ENCODE data around the gene ZEB2. TPM values are rescaled to one million over a fixed set of nuclear protein-coding genes. Genes with fewer than 3 reads are reported as not detected.

ZEB2 gene
- total and polyA plus RNA-seq, 2 of the 8 experiments (the other 6 are each of a cell fraction or from before 2014, with no cell fraction given), result 0.38 TPM; not detected in 1

DNA sequence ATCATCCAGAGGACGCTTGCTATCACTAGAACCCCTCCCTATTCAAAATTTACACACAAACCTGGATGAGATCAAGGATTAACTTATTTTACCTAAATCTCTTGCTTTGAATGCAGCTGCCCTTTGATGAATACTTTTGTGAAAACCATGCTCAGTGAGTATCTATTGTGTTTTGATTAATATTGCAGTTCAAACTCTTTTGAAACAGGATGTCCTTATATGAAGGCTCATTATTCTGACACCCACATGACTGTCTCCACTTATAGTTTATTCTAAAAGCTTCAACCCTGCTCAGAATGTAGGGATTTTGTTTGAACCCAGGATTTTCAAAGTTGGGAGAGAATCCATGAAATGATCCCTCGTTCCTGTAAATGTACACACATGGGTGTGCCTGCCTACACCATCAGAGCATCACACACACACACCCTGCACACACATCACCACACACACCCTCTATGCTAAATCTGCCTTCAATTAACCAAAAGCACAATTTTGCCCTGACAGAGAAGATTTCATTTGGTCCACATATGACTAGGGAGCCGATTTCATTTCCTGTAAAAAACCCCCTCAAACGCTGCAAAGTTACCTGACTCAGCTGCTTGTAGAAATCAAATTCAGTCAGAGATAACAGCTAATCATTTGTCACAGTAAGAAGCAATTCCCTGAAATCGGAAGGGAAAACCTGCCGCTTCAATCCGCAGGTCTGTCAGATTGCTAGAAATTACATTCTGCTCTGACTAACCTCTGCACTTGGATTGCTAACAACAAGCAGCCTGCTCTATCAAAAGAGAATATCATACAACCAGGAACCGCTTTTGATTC, 65.2 kb downstream of the ZEB2 start:
- H3K36me3 ChIP-seq (ENCODE audit: control insufficient read depth in 2 of 4, insufficient read depth in 4 of 4, low read length in 3 of 4), result no peaks in the 10 kb centered on the region
- H3K56ac ChIP-seq (replicated peaks; ENCODE audit: insufficient read length, low read depth, low read length), result no peak overlapping the region
- no peak overlapping the region for H2BK15ac ChIP-seq (ENCODE audit: low read length)
- H4K20me1 ChIP-seq (replicated peaks in 1 of 2; ENCODE audit: control insufficient read depth in 1 of 2, insufficient read depth in 2 of 2, low read length in 2 of 2), result no peaks in the 10 kb centered on the region
- H3K14ac ChIP-seq (ENCODE audit: insufficient read length), result no peak overlapping the region
- H2AFZ ChIP-seq (ENCODE audit: low read length), result no peak overlapping the region
- H3K4me2 ChIP-seq (ENCODE audit: insufficient read depth in 1 of 2, low read depth in 2 of 2, low read length in 2 of 2), result no peak overlapping the region
- no peak overlapping the region for H3K27ac ChIP-seq (ENCODE audit: low read depth, low read length)
- no peak overlapping the region for H2AK5ac ChIP-seq (ENCODE audit: low read depth, low read length)
- H3K4ac ChIP-seq (replicated peaks; ENCODE audit: insufficient read length, low read depth, low read length), result no peak overlapping the region
- H2BK5ac ChIP-seq (ENCODE audit: low read depth, low read length), result no peak overlapping the region
- H3K27me3 ChIP-seq (replicated peaks in 1 of 4; ENCODE audit: control insufficient read depth in 3 of 4, extremely low read depth in 1 of 4, insufficient read depth in 3 of 4, low read length in 3 of 4), result no peaks in the 10 kb centered on the region; a peak in 2 of 7 replicates
- DNase-seq (ENCODE audit: low read depth in 1 of 2, low spot score in 2 of 2) (no peak), FAIRE-seq (no peak)
- WGBS, 2 experiments (ENCODE audit: extremely low coverage in 1 of 2, insufficient coverage in 1 of 2, insufficient read length in 1 of 2, insufficient replicate concordance in 2 of 2, low coverage in 1 of 2, low lambda C conversion rate in 2 of 2, missing lambda C conversion rate in 1 of 2), result 81% methylated on average over 8 of the region's 8 CpGs; no CpG with 5 or more reads in 1 of the 2 experiments
- H4K5ac ChIP-seq (ENCODE audit: insufficient read length, low read depth, low read length), result no peak overlapping the region
- no peaks in the 10 kb centered on the region for H3K23me2 ChIP-seq (ENCODE audit: low read depth, low read length)
- H3K9ac ChIP-seq (replicated peaks in 1 of 4; ENCODE audit: extremely low read depth in 1 of 4, low read depth in 3 of 4, low read length in 3 of 4), result no peak overlapping the region
- no peak overlapping the region for H4K91ac ChIP-seq (replicated peaks; ENCODE audit: insufficient read length, low read length)
- H3K18ac ChIP-seq (ENCODE audit: extremely low read depth, low read length), result no peak overlapping the region
- H2BK120ac ChIP-seq (replicated peaks; ENCODE audit: low read depth, low read length), result no peak overlapping the region
- H4K8ac ChIP-seq (ENCODE audit: extremely low read depth, insufficient read depth, low read length), result no peak overlapping the region
- no peaks in the 10 kb centered on the region for H3K9me3 ChIP-seq (ENCODE audit: insufficient read depth in 2 of 2, low read depth in 1 of 2, low read length in 1 of 2)
- H3K79me2 ChIP-seq (ENCODE audit: control insufficient read depth in 1 of 2, insufficient read depth in 2 of 2, low read length in 2 of 2), result no peaks in the 10 kb centered on the region
- no peak overlapping the region for H3K4me3 ChIP-seq (ENCODE audit: extremely low read depth in 1 of 4, insufficient read depth in 2 of 4, low read depth in 3 of 4, low read length in 4 of 4)
- peaks cover 0 to 12% (median 4%) of the 10 kb centered on the region in 4 experiments; a peak in 4 of 7 replicates for H3K4me1 ChIP-seq (replicated peaks in 1 of 4; ENCODE audit: control insufficient read depth in 3 of 4, insufficient read depth in 4 of 4, low read length in 3 of 4)
- no peak overlapping the region for H3K23ac ChIP-seq (ENCODE audit: insufficient read length)
- ChIA-PET POLR2A (ENCODE audit: partially characterized antibody) (interaction anchor here (1.0 kb wide), 1 partner anchor 10 kb away, joined by 3 read pairs; no protein-coding TSS in a partner anchor), CTCF (ENCODE audit: partially characterized antibody) (interaction anchor here (0.6 kb wide), 1 partner anchor 23 kb away, joined by 4 read pairs; no protein-coding TSS in a partner anchor)
- no peak overlapping the region for H2BK12ac ChIP-seq (ENCODE audit: low read depth, low read length)
- no peaks in the 10 kb centered on the region for H3K79me1 ChIP-seq (ENCODE audit: low read depth, low read length)
- H2BK20ac ChIP-seq (ENCODE audit: low read length), result no peak overlapping the region
- TF ChIP-seq TAF1 (IDR thresholded peaks at IDR 0.05; ENCODE audit: low read depth, low read length) (no peak), HDAC6 (IDR thresholded peaks at IDR 0.05; ENCODE audit: low read depth, low read length) (no peak), NANOG (IDR thresholded peaks at IDR 0.05; ENCODE audit: insufficient read depth, low read depth, low read length, poor library complexity, severe bottlenecking) (no peak), RNF2 (IDR thresholded peaks at IDR 0.05; ENCODE audit: borderline replicate concordance, low read depth, low read length, missing control alignments, poor library complexity, severe bottlenecking) (no peak), SIRT6 (IDR thresholded peaks at IDR 0.05; ENCODE audit: low read length) (no peak), CEBPB (IDR thresholded peaks at IDR 0.05; ENCODE audit: low read depth, low read length) (no peak), CTBP2 (IDR thresholded peaks at IDR 0.05; ENCODE audit: borderline replicate concordance, insufficient read depth, insufficient read length, low read length) (no peak), SP1 (IDR thresholded peaks at IDR 0.05; ENCODE audit: low read depth, low read length) (no peak), CREB1 (IDR thresholded peaks at IDR 0.05) (no peak), KDM5A (IDR thresholded peaks at IDR 0.05; ENCODE audit: low read length) (no peak), SP4 (IDR thresholded peaks at IDR 0.05; ENCODE audit: low read length) (no peak)
- TF ChIP-seq, protein P1, sequence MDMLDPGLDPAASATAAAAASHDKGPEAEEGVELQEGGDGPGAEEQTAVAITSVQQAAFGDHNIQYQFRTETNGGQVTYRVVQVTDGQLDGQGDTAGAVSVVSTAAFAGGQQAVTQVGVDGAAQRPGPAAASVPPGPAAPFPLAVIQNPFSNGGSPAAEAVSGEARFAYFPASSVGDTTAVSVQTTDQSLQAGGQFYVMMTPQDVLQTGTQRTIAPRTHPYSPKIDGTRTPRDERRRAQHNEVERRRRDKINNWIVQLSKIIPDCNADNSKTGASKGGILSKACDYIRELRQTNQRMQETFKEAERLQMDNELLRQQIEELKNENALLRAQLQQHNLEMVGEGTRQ (IDR thresholded peaks at IDR 0.05; ENCODE audit: low read length), result no peak
